Keratinocyte (primary cell): ENCODE data around the gene NOL3. TPM values are rescaled to one million over a fixed set of nuclear protein-coding genes. Genes with fewer than 3 reads are reported as not detected.

Source experiments
- DNase-seq: peaks from one replicate; pipeline ENCODE4 v3.0.0-alpha.2; 2011; ENCODE audit warnings: low read depth, missing footprints, low spot score
- FAIRE-seq: peaks from 2 replicates; lab custom pipeline; 2011; peaks lifted over from hg19 to GRCh38; lab: Jason Lieb, UNC
- H2AFZ ChIP-seq: 2 replicates; pipeline ENCODE4 v1.6.0; 2012; ENCODE audit warnings: low read length, control low read depth, inconsistent platforms; ENCODE audit not compliant: control insufficient read depth
- H3K27ac ChIP-seq: 2 replicates; pipeline ENCODE4 v1.5.1; 2011; ENCODE audit warnings: low read length; ENCODE audit not compliant: control insufficient read depth, insufficient read depth
- H3K27me3 ChIP-seq: 3 replicates; pipeline ENCODE4 v1.6.0; 2011; ENCODE audit warnings: low read length; ENCODE audit not compliant: control insufficient read depth, insufficient read depth; ENCODE audit errors: extremely low read depth
- H3K36me3 ChIP-seq, 2 experiments: 2 replicates in 1 of 2; 3 replicates in 1 of 2; pipeline ENCODE4 v1.5.1; 2011; ENCODE audit warnings: low read length in 2 of 2, mild to moderate bottlenecking in 1 of 2; ENCODE audit not compliant: control insufficient read depth in 2 of 2, insufficient read depth in 2 of 2; ENCODE audit errors: extremely low read depth in 1 of 2
- H3K4me1 ChIP-seq: 3 replicates; pipeline ENCODE4 v1.5.1; 2011; ENCODE audit warnings: low read length; ENCODE audit not compliant: control insufficient read depth, insufficient read depth; ENCODE audit errors: extremely low read depth
- H3K4me2 ChIP-seq: 3 replicates; pipeline ENCODE4 v1.6.0; 2011; ENCODE audit warnings: low read depth, low read length; ENCODE audit not compliant: control insufficient read depth, insufficient read depth; ENCODE audit errors: extremely low read depth
- H3K4me3 ChIP-seq, 3 experiments: fragments of 200-600 bp in 1 of 3; sonication (generic) in 1 of 3; 2 replicates in 2 of 3; 3 replicates in 1 of 3; pipeline ENCODE4 v1.5.1; 2011 to 2016; ENCODE audit warnings: low read length in 3 of 3, mild to moderate bottlenecking in 3 of 3, control low read depth in 2 of 3, inconsistent platforms in 1 of 3, low read depth in 1 of 3, mixed read lengths in 1 of 3, mixed run types in 1 of 3, moderate library complexity in 1 of 3; ENCODE audit not compliant: control insufficient read depth in 2 of 3, insufficient read depth in 2 of 3; ENCODE audit errors: extremely low read depth in 1 of 3
- H3K79me2 ChIP-seq: 2 replicates; pipeline ENCODE4 v1.6.0; 2012; ENCODE audit warnings: low read length; ENCODE audit not compliant: control insufficient read depth, insufficient read depth
- H3K9ac ChIP-seq: 3 replicates; pipeline ENCODE4 v1.6.0; 2011; ENCODE audit warnings: low read length; ENCODE audit not compliant: control insufficient read depth, insufficient read depth; ENCODE audit errors: extremely low read depth
- H3K9me1 ChIP-seq: 3 replicates; pipeline ENCODE4 v1.6.0; 2011; ENCODE audit warnings: low read length; ENCODE audit not compliant: control insufficient read depth, insufficient read depth; ENCODE audit errors: extremely low read depth
- H3K9me3 ChIP-seq: 2 replicates; pipeline ENCODE4 v1.5.1; 2012; ENCODE audit warnings: low read depth, low read length; ENCODE audit not compliant: control insufficient read depth
- H4K20me1 ChIP-seq: 3 replicates; pipeline ENCODE4 v1.6.0; 2011; ENCODE audit warnings: low read length; ENCODE audit not compliant: control insufficient read depth, insufficient read depth; ENCODE audit errors: extremely low read depth
- CTCF ChIP-seq, 3 experiments: IDR thresholded peaks in 1 of 3; conservative IDR thresholded peaks in 1 of 3; optimal IDR thresholded peaks in 1 of 3; 2 replicates in 2 of 3; 3 replicates in 1 of 3; pipeline versions ENCODE3 to v1.5.1; 2011; ENCODE audit warnings: low read length in 3 of 3, mild to moderate bottlenecking in 3 of 3, moderate library complexity in 2 of 3, control low read depth in 1 of 3, inconsistent platforms in 1 of 3; ENCODE audit not compliant: insufficient read depth in 2 of 3; ENCODE audit errors: extremely low read depth in 1 of 3
- EZH2 ChIP-seq: IDR thresholded peaks from one replicate; pipeline ENCODE4 v1.6.1; 2012; ENCODE audit warnings: inconsistent platforms, mild to moderate bottlenecking, low read length, moderate library complexity
- dilution Hi-C: fragments of 300-500 bp; cut with MboI; formaldehyde crosslinking; loops from one replicate; pipeline ENCODE4 v1.7.0; 2020; ENCODE audit warnings: low sequenced_read_pairs; ENCODE audit not compliant: extremely low pct_ligation_motif_present
- polyA plus RNA-seq, 5 experiments: library from polyadenylated mRNA; depleted of rRNA in 3 of 5; stranded (reverse) in 3 of 5; stranded (forward) in 1 of 5; unstranded in 1 of 5; fragments of >200 nt; gene quantifications; 1 replicate in 1 of 5; 2 replicates in 3 of 5; 3 replicates in 1 of 5; pipeline versions ENCODE4 v1.2.1 to v1.2.3, GENCODE V29; 2011 to 2012; ENCODE audit warnings: missing spikeins in 2 of 5, low read depth in 1 of 5, low replicate concordance in 1 of 5

The NOL3 gene
- polyA plus RNA-seq, 1 donor (not counting 4 experiments of a cell fraction or from before 2014, with no cell fraction given) = 16.8 TPM

- TF ChIP-seq CTCF (optimal IDR thresholded peaks at IDR 0.05 in 1 of 3, IDR thresholded peaks at IDR 0.05 in 1 of 3, conservative IDR thresholded peaks at IDR 0.05 in 1 of 3; ENCODE audit: extremely low read depth in 1 of 3, insufficient read depth in 2 of 3, low read length in 3 of 3) (no peak), EZH2 (no peak)
- Histone ChIP-seq H3K27me3 (no peaks in the 10 kb centered on the region), H3K4me1 (peaks cover 35% of the 10 kb centered on the region), H3K79me2 (peaks cover 7% of the 10 kb centered on the region), H3K36me3 (peaks cover 0 to 3% of the 10 kb centered on the region in 2 experiments), H3K27ac (peak within 1 kb of the TSS; percentile 91), H3K4me2 (peak within 1 kb of the TSS; percentile 73), H3K9ac (peak within 1 kb of the TSS; percentile 86), H3K9me3 (no peaks in the 10 kb centered on the region), H4K20me1 (no peaks in the 10 kb centered on the region), H2AFZ (peak within 1 kb of the TSS; percentile 87), H3K4me3 (peak within 1 kb of the TSS; percentile 81 to 86 (median 82)), H3K9me1 (peaks cover 2% of the 10 kb centered on the region)
- dilution Hi-C loops = no loop called here
- DNase-seq (peak; percentile 75), FAIRE-seq (peak; percentile 98)
Observed at GRCh38 chr16:67183627-67184452, 13.5 kb downstream of the NOL3 start, which contains the start of gene MATCAP1. MATCAP1 (minus strand) TSS chr16:67183963; CDS start chr16:67180610, 3,353 bp downstream.

GRCh38 chr16:67184453-67184994 is 14.2 kb downstream of the NOL3 start:
- Histone ChIP-seq H3K79me2 (peaks cover 7% of the 10 kb centered on the region), H3K27me3 (no peaks in the 10 kb centered on the region), H3K4me2 (peak overlapping the region; percentile 73), H3K9me3 (no peaks in the 10 kb centered on the region), H3K27ac (no peak overlapping the region), H3K4me1 (peaks cover 28% of the 10 kb centered on the region), H3K4me3 (peak overlapping the region; percentile 81 to 86 (median 82)), H4K20me1 (no peaks in the 10 kb centered on the region), H3K9ac (peak overlapping the region; percentile 86), H3K9me1 (peaks cover 2% of the 10 kb centered on the region), H3K36me3 (peaks cover 0 to 3% of the 10 kb centered on the region in 2 experiments), H2AFZ (peak overlapping the region; percentile 87)
- dilution Hi-C loops = no loop called here
- no peak for DNase-seq
- FAIRE-seq = no peak
- no peak for TF ChIP-seq CTCF (optimal IDR thresholded peaks at IDR 0.05 in 1 of 3, IDR thresholded peaks at IDR 0.05 in 1 of 3, conservative IDR thresholded peaks at IDR 0.05 in 1 of 3; ENCODE audit: extremely low read depth in 1 of 3, insufficient read depth in 2 of 3, low read length in 3 of 3)
- no peak for TF ChIP-seq EZH2
